Transverse colon (tissue), 4 donors: ENCODE results near the gene ZDHHC5.

Experiments used
- EP300 ChIP-seq: sonication (generic); formaldehyde crosslinking; IDR thresholded peaks from one replicate; pipeline ENCODE4 v1.6.1; 2017; ENCODE audit warnings: antibody characterized with exemption, low read depth
- POLR2A ChIP-seq: fragments of 450-650 bp; IDR thresholded peaks from one replicate; pipeline ENCODE4 v1.6.1; 2016; ENCODE audit warnings: antibody characterized with exemption, mild to moderate bottlenecking, moderate library complexity
- POLR2AphosphoS5 ChIP-seq, 3 donors: sonication (generic); formaldehyde crosslinking; IDR thresholded peaks; one replicate each; pipeline ENCODE4 v1.6.1; 2016; ENCODE audit warnings: antibody characterized with exemption in 3 of 3
- TF ChIP-seq, protein P1 (sequence below), 5 experiments: fragments of 200-600 bp in 3 of 5; fragments of 450-650 bp in 2 of 5; sonication (generic) in 3 of 5; IDR thresholded peaks; 1 replicate in 2 of 5; 2 replicates in 3 of 5; pipeline ENCODE4 v1.5.1; 2016 to 2017; ENCODE audit warnings: antibody characterized with exemption in 5 of 5, inconsistent platforms in 3 of 5, mild to moderate bottlenecking in 2 of 5, moderate library complexity in 1 of 5

- TF ChIP-seq, protein P1, sequence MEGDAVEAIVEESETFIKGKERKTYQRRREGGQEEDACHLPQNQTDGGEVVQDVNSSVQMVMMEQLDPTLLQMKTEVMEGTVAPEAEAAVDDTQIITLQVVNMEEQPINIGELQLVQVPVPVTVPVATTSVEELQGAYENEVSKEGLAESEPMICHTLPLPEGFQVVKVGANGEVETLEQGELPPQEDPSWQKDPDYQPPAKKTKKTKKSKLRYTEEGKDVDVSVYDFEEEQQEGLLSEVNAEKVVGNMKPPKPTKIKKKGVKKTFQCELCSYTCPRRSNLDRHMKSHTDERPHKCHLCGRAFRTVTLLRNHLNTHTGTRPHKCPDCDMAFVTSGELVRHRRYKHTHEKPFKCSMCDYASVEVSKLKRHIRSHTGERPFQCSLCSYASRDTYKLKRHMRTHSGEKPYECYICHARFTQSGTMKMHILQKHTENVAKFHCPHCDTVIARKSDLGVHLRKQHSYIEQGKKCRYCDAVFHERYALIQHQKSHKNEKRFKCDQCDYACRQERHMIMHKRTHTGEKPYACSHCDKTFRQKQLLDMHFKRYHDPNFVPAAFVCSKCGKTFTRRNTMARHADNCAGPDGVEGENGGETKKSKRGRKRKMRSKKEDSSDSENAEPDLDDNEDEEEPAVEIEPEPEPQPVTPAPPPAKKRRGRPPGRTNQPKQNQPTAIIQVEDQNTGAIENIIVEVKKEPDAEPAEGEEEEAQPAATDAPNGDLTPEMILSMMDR (IDR thresholded peaks at IDR 0.05) = no peak
- TF ChIP-seq POLR2A = no peak
- TF ChIP-seq EP300 = no peak
- no peak for TF ChIP-seq POLR2AphosphoS5 (IDR thresholded peaks at IDR 0.05)
Observed at GRCh38 chr11:57653163-57653562, 14.8 kb upstream of the ZDHHC5 start.
